Right atrium auricular region (tissue), 2 donors: ENCODE measurements around the gene BUD13. TPM values are rescaled to one million over a fixed set of nuclear protein-coding genes. Genes with fewer than 3 reads are reported as not detected.

Experiments
- DNase-seq: peaks from one replicate; pipeline ENCODE4 v3.0.0-alpha.2; 2019; ENCODE audit warnings: low spot score
- H3K27ac ChIP-seq, 2 donors: fragments of 200-600 bp; sonication (generic); 1 replicate in 1 of 2; 2 replicates in 1 of 2; pipeline ENCODE4 v1.5.1; 2016 to 2019
- H3K27me3 ChIP-seq, 2 donors: fragments of 200-600 bp; sonication (generic); one replicate each; pipeline versions ENCODE4 v1.5.1 to v1.6.0; 2017 to 2019
- H3K36me3 ChIP-seq: fragments of 200-600 bp; sonication (generic); one replicate; pipeline ENCODE4 v1.5.1; 2016
- H3K4me1 ChIP-seq, 2 donors: fragments of 200-600 bp; sonication (generic); one replicate each; pipeline versions ENCODE4 v1.5.1 to v1.6.0; 2017 to 2019
- H3K4me3 ChIP-seq, 2 donors: fragments of 200-600 bp; sonication (generic); 1 replicate in 1 of 2; 2 replicates in 1 of 2; pipeline ENCODE4 v1.5.1; 2017 to 2019; ENCODE audit warnings: mild to moderate bottlenecking in 1 of 2, moderate library complexity in 1 of 2
- H3K9me3 ChIP-seq, 2 donors: fragments of 200-600 bp; sonication (generic); one replicate each; pipeline ENCODE4 v1.5.1; 2019
- CTCF ChIP-seq, 2 donors: fragments of 200-600 bp; sonication (generic); IDR thresholded peaks; one replicate each; pipeline ENCODE4 v1.5.1; 2019; ENCODE audit warnings: antibody characterized with exemption in 2 of 2
- total RNA-seq, 2 donors: library from RNA; depleted of rRNA; stranded (reverse); fragments of >200 nt; gene quantifications; one replicate each; pipeline ENCODE4 v1.1.0, GENCODE V29; 2016

The BUD13 gene
- total RNA-seq, 2 donors from 2014 or later: 6.6 to 9.6 TPM

- Histone ChIP-seq H3K27me3 (no peaks in the 10 kb centered on the region), H3K27ac (no peak overlapping the region), H3K36me3 (no peaks in the 10 kb centered on the region), H3K4me1 (peaks cover 0 to 5% of the 10 kb centered on the region in 2 donors), H3K9me3 (no peaks in the 10 kb centered on the region), H3K4me3 (no peak overlapping the region)
- no peak for DNase-seq
- TF ChIP-seq CTCF (IDR thresholded peaks at IDR 0.05): no peak
Observed at GRCh38 chr11:116740741-116741140, 32.0 kb downstream of the BUD13 start.

GRCh38 chr11:116738975-116739374 is 33.8 kb downstream of the BUD13 start:
- no peaks in the 10 kb centered on the region for H3K9me3 ChIP-seq
- H3K4me3 ChIP-seq: no peak overlapping the region
- no peaks in the 10 kb centered on the region for H3K36me3 ChIP-seq
- no peak for TF ChIP-seq CTCF (IDR thresholded peaks at IDR 0.05)
- no peak for DNase-seq
- H3K27ac ChIP-seq: no peak overlapping the region
- no peaks in the 10 kb centered on the region for H3K27me3 ChIP-seq
- H3K4me1 ChIP-seq: peaks cover 0 to 5% of the 10 kb centered on the region in 2 donors

GRCh38 chr11:116736763-116737162 is 36.0 kb downstream of the BUD13 start:
- DNase-seq: no peak
- no peaks in the 10 kb centered on the region for H3K36me3 ChIP-seq
- H3K4me3 ChIP-seq: no peak overlapping the region
- TF ChIP-seq CTCF (IDR thresholded peaks at IDR 0.05): no peak
- H3K27me3 ChIP-seq: no peaks in the 10 kb centered on the region
- peaks cover 0 to 6% of the 10 kb centered on the region in 2 donors for H3K4me1 ChIP-seq
- no peak overlapping the region for H3K27ac ChIP-seq
- no peaks in the 10 kb centered on the region for H3K9me3 ChIP-seq

- H3K27ac ChIP-seq: no peak overlapping the region
- no peaks in the 10 kb centered on the region for H3K27me3 ChIP-seq
- no peak for DNase-seq
- no peak overlapping the region for H3K4me3 ChIP-seq
- TF ChIP-seq CTCF (IDR thresholded peaks at IDR 0.05): no peak
- H3K9me3 ChIP-seq: no peaks in the 10 kb centered on the region
- H3K36me3 ChIP-seq: no peaks in the 10 kb centered on the region
- peaks cover 0 to 26% of the 10 kb centered on the region in 2 donors for H3K4me1 ChIP-seq
Observed at GRCh38 chr11:116733969-116734508, 38.7 kb downstream of the BUD13 start.

GRCh38 chr11:116733043-116733755 is 39.6 kb downstream of the BUD13 start:
- H3K36me3 ChIP-seq: no peaks in the 10 kb centered on the region
- no peak for TF ChIP-seq CTCF (IDR thresholded peaks at IDR 0.05)
- no peak overlapping the region for H3K4me3 ChIP-seq
- H3K9me3 ChIP-seq: no peaks in the 10 kb centered on the region
- DNase-seq: no peak
- H3K27me3 ChIP-seq: no peaks in the 10 kb centered on the region
- H3K27ac ChIP-seq: no peak overlapping the region
- H3K4me1 ChIP-seq: peaks cover 0 to 26% of the 10 kb centered on the region in 2 donors
